Pancreas (tissue), 10 donors: ENCODE measurements around the gene MST1R. TPM values are rescaled to one million over a fixed set of nuclear protein-coding genes. Genes with fewer than 3 reads are reported as not detected.

Experiments used
- ATAC-seq, 4 donors: fragments of 200-7000 bp; cut with Tn5 transposase; one replicate each; pipeline versions ENCODE4 v1.8.0 to v1.9.1; 2020; ENCODE audit warnings: mild to moderate bottlenecking in 4 of 4, moderate library complexity in 4 of 4
- DNase-seq, 6 donors: peaks; one replicate each; pipeline ENCODE4 v3.0.0-alpha.2; 2020
- FAIRE-seq: peaks from 2 replicates; lab custom pipeline; 2012; peaks lifted over from hg19 to GRCh38; lab: Jason Lieb, UNC
- H3K27ac ChIP-seq, 4 donors: fragments of 200-600 bp; sonication (generic); 1 replicate in 3 of 4; 2 replicates in 1 of 4; pipeline versions ENCODE4 v1.5.0 to v1.8.0; 2020
- H3K27me3 ChIP-seq, 4 donors: fragments of 200-600 bp; one replicate each; pipeline ENCODE4 v1.8.0; 2021
- H3K36me3 ChIP-seq, 3 donors: fragments of 200-600 bp; sonication (generic) in 1 of 3; one replicate each; pipeline versions ENCODE4 v1.5.0 to v1.8.0; 2020 to 2021
- H3K4me1 ChIP-seq, 3 donors: fragments of 200-600 bp; one replicate each; pipeline ENCODE4 v1.8.0; 2021
- H3K4me3 ChIP-seq, 4 donors: fragments of 200-600 bp; sonication (generic) in 2 of 4; one replicate each; pipeline versions ENCODE4 v1.5.0 to v1.8.0; 2020 to 2021
- H3K9me3 ChIP-seq, 4 donors: fragments of 200-600 bp; one replicate each; pipeline ENCODE4 v1.8.0; 2021
- CTCF ChIP-seq, 4 donors: fragments of 200-600 bp; sonication (generic) in 3 of 4; IDR thresholded peaks; one replicate each; pipeline versions ENCODE4 v1.5.0 to v1.8.0; 2021; ENCODE audit warnings: antibody characterized with exemption in 4 of 4
- WGBS, 2 donors: extraction: QIAGEN DNeasy Blood & Tissue Kit; methylation state at CpG; one replicate each; pipeline ENCODE4 v1.1.7; 2013; 5-methylcytosine and 5-hydroxymethylcytosine counted together
- intact Hi-C, 3 donors: fragments of 100-400 bp; cut with DNase I; formaldehyde crosslinking; loops; one replicate each; pipeline versions ENCODE4 v1.11.1 to v1.14.2; 2022
- polyA plus RNA-seq, 2 donors: library from polyadenylated mRNA; stranded (reverse); fragments of 200-250 nt; gene quantifications; one replicate each; pipeline ENCODE4 v1.2.3, GENCODE V29; 2013
- total RNA-seq, 6 donors: library from RNA; stranded (reverse); fragmentation: NEBNext Ultra II Directional in 4 of 6; extraction: Animal tissue kit (Norgen Biotek cat#: 25700) in 4 of 6; gene quantifications; one replicate each; pipeline versions ENCODE4 v1.2.1 to v1.2.4, GENCODE V29; 2021 to 2023
- donor health status: healthy with polysubstance abuse.
- donor health status: DM: no; HTN: no; CAD: no; lungs with moderate emphysema.
- donor health status: DM: no; HTN: no; CAD: no.
- donor health status: control.
- donor health status: control.
- donor health status: Bipolar disorder and iron deficiency.
- donor health status: DM: yes; HTN: yes; CAD: no.
- donor health status: DM: no; HTN: no; CAD: no.
- donor health status: DM: no; HTN: no; CAD: no.
- donor health status: DM: yes; HTN: yes; CAD: no.

Gene MST1R
- total and polyA plus RNA-seq, 8 donors = 4.9 to 14.7 (median 7.0) TPM

GRCh38 chr3:49912881-49913281 lies 9.2 kb upstream of the MST1R start:
- no peak for DNase-seq

GRCh38 chr3:49911611-49912010 lies 7.9 kb upstream of the MST1R start:
- no peak overlapping the region for H3K4me3 ChIP-seq
- no peak for FAIRE-seq
- no peaks in the 10 kb centered on the region for H3K27me3 ChIP-seq
- H3K27ac ChIP-seq = no peak overlapping the region
- intact Hi-C loops = no loop called here
- 90 to 92% methylated on average over 15 of the region's 15 CpGs for WGBS, 2 donors
- no peaks in the 10 kb centered on the region for H3K9me3 ChIP-seq
- no peak for DNase-seq
- TF ChIP-seq CTCF (IDR thresholded peaks at IDR 0.05) = no peak
- H3K4me1 ChIP-seq = peaks cover 0 to under 1% (median 0%) of the 10 kb centered on the region in 3 donors
- no peaks in the 10 kb centered on the region for H3K36me3 ChIP-seq
- no peak for ATAC-seq

More at GRCh38 chr3:49912881-49913281, 9.2 kb upstream of the MST1R start:
- H3K27me3 ChIP-seq = no peaks in the 10 kb centered on the region
- H3K36me3 ChIP-seq = no peaks in the 10 kb centered on the region
- ATAC-seq (no peak), FAIRE-seq (no peak)
- no peaks in the 10 kb centered on the region for H3K4me1 ChIP-seq
- intact Hi-C loops = no loop called here
- H3K9me3 ChIP-seq = no peaks in the 10 kb centered on the region
- H3K4me3 ChIP-seq = no peak overlapping the region
- no peak overlapping the region for H3K27ac ChIP-seq
- TF ChIP-seq CTCF (IDR thresholded peaks at IDR 0.05) = no peak
- WGBS, 2 donors = 85 to 94% methylated on average over 4 of the region's 4 CpGs

GRCh38 chr3:49911124-49911420 lies 7.4 kb upstream of the MST1R start:
- no peaks in the 10 kb centered on the region for H3K36me3 ChIP-seq
- 94 to 100% methylated on average over 2 of the region's 2 CpGs for WGBS, 2 donors
- no peak overlapping the region for H3K27ac ChIP-seq
- TF ChIP-seq CTCF (IDR thresholded peaks at IDR 0.05) = no peak
- peaks cover 0 to 6% (median 0%) of the 10 kb centered on the region in 3 donors for H3K4me1 ChIP-seq
- FAIRE-seq (no peak), ATAC-seq (no peak), DNase-seq (no peak)
- intact Hi-C loops = no loop called here
- no peak overlapping the region for H3K4me3 ChIP-seq
- H3K27me3 ChIP-seq = no peaks in the 10 kb centered on the region
- H3K9me3 ChIP-seq = no peaks in the 10 kb centered on the region

- Histone ChIP-seq H3K27ac (no peak overlapping the region), H3K36me3 (no peaks in the 10 kb centered on the region), H3K4me1 (peaks cover 0 to 10% (median 0%) of the 10 kb centered on the region in 3 donors), H3K9me3 (no peaks in the 10 kb centered on the region), H3K4me3 (no peak overlapping the region), H3K27me3 (no peaks in the 10 kb centered on the region)
- TF ChIP-seq CTCF (IDR thresholded peaks at IDR 0.05) = no peak
- intact Hi-C loops = no loop called here
- WGBS, 2 donors = 87 to 89% methylated on average over 48 of the region's 48 CpGs
- DNase-seq = no peak
- ATAC-seq = no peak
- FAIRE-seq = no peak
These were observed 6.9 kb upstream of the MST1R start for GRCh38 chr3:49910409-49911123.
